GM06990 (cell line): ENCODE data around the gene CORIN.

ENCODE experiments used
- DNase-seq: peaks from one replicate; pipeline ENCODE4 v3.0.0-alpha.2; 2011; ENCODE audit not compliant: insufficient read length; ENCODE audit errors: extremely low read depth
- H3K27me3 ChIP-seq: replicated peaks from 2 replicates; pipeline ENCODE4 v1.6.0; 2011; ENCODE audit warnings: low read length; ENCODE audit not compliant: control insufficient read depth, insufficient read depth
- H3K36me3 ChIP-seq: 2 replicates; pipeline ENCODE4 v1.5.1; 2011; ENCODE audit warnings: low read length; ENCODE audit not compliant: control insufficient read depth, insufficient read depth
- H3K4me3 ChIP-seq: replicated peaks from 2 replicates; pipeline ENCODE4 v1.5.1; 2011; ENCODE audit warnings: low read depth, mild to moderate bottlenecking, control low read depth, low read length
- CTCF ChIP-seq: IDR thresholded peaks from 2 replicates; pipeline ENCODE4 v1.5.1; 2011; ENCODE audit warnings: low read length, control low read depth, mild to moderate bottlenecking, inconsistent platforms; ENCODE audit not compliant: insufficient read depth, poor library complexity, severe bottlenecking

CORIN gene

DNA sequence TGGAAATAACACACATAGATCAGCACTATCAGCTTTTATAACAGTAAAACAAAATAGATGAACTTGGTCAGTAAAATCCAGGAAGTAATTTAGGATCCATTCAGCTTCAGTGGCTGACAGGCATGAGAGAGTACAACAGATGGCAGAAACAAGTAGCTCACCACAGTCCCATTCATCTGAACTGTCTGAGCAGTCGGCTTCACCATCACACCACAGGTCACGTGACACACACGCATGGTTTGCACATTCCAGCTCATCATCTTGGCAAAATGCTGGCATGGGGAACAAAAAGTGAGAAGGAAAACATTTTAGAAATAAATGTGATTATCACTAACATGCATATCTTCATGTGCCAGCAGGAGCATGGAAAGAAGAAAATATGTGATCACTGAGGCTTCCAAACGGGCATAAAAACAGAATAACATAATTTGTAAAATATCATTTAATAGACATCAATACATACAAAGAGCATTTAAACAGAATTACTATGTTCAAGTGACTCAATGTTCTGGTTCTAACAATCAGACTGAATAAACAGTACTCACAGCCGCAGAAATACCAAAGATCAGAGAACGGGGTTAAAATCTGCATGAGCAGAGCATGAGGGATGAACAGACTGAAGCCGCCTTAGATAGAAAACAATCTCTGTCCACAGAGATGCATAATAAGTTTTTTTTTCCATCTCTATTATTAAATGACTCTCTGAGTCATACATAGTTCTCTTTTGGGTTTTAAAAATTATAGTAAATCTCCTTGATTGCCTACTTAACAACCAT is 194.7 kb downstream of the CORIN start:
- H3K27me3 ChIP-seq, result no peaks in the 10 kb centered on the region
- no peak for DNase-seq
- no peaks in the 10 kb centered on the region for H3K36me3 ChIP-seq
- H3K4me3 ChIP-seq, result no peak overlapping the region
- TF ChIP-seq CTCF, result no peak

- no peaks in the 10 kb centered on the region for H3K36me3 ChIP-seq
Observed at GRCh38 chr4:47642191-47642830, 195.6 kb downstream of the CORIN start.

GRCh38 chr4:47641755-47642154 is 196.1 kb downstream of the CORIN start:
- TF ChIP-seq CTCF, result no peak
- H3K27me3 ChIP-seq, result no peaks in the 10 kb centered on the region
- no peak overlapping the region for H3K4me3 ChIP-seq
- no peak for DNase-seq
- no peaks in the 10 kb centered on the region for H3K36me3 ChIP-seq

More at GRCh38 chr4:47642191-47642830, 195.6 kb downstream of the CORIN start:
- no peaks in the 10 kb centered on the region for H3K27me3 ChIP-seq
- H3K4me3 ChIP-seq, result no peak overlapping the region
- no peak for TF ChIP-seq CTCF
- no peak for DNase-seq

GRCh38 chr4:47640911-47641310 is 197.0 kb downstream of the CORIN start:
- no peaks in the 10 kb centered on the region for H3K27me3 ChIP-seq
- no peaks in the 10 kb centered on the region for H3K36me3 ChIP-seq
- DNase-seq, result no peak
- TF ChIP-seq CTCF, result no peak
- H3K4me3 ChIP-seq, result no peak overlapping the region

DNA sequence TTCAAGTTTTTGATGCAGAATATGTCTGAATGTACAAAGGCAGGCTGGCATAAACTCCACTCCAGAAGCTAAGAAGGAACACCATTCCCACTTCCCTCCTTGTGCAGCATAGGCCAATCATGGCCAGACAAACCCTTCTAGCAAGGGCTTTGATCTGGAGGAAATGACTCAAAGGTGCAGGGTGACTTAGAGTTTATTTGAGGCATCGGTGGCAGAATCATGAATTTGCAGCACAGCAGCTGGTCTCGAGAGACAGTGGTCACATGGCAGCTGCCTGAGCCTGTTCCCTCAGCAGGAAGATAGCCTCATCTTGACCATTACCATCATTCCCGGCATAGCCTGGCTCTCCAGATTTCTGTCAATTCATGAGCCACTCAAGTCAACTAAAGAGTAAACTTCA is 198.3 kb downstream of the CORIN start:
- DNase-seq, result no peak
- no peak for TF ChIP-seq CTCF
- no peaks in the 10 kb centered on the region for H3K27me3 ChIP-seq
- no peaks in the 10 kb centered on the region for H3K36me3 ChIP-seq
- H3K4me3 ChIP-seq, result no peak overlapping the region
